CD4-positive, alpha-beta T cell treated with Interleukin-15 for 4 hours (primary cell): ENCODE results near the gene PTPRD.

Experiments used
- DNase-seq: peaks from one replicate; pipeline ENCODE4 v3.0.0-alpha.2; 2020; ENCODE audit warnings: low spot score

PTPRD gene

GRCh38 chr9:8677741-8678140 lies 1935.1 kb downstream of the PTPRD start:
- no peak for DNase-seq

DNA sequence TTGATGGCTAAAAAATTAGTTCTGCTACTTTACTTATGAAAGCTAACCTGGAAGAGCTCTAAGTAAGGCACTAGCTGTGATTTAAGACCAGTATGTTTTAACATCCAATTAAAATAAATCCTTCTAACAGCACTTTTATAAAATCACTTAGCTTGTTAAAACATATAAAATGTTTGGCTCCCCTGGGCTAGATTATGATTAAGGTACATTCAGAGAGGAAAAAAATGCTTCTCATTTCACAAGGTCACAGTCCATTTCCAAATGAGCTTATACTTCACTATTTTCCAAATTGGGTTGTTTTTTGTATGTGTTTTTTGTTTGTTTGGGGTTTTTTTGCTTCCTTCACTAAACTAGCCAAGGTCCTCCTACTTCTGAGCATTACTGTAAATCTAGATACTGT lies 1938.3 kb downstream of the PTPRD start:
- DNase-seq: no peak

DNA sequence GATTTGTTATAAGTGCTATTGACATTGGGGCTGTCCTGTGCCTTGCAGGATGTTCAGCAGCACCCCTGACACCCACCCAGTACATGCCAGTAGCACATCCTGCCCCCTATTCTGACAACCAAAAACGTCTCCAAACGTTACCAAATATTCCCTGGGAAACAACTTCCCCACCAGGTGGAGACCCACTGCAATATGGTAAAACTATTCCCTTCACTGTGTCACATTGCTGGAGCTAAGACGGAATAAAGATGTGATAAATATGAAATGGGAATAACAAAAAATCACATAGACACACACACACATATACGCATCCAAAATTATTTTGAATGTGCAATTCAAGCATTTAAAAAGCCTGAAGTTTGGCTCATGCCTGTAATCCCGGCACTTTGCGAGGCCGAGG lies 1939.0 kb downstream of the PTPRD start:
- DNase-seq: no peak

- DNase-seq: no peak
Observed at GRCh38 chr9:8670751-8671150, 1942.1 kb downstream of the PTPRD start.

DNA sequence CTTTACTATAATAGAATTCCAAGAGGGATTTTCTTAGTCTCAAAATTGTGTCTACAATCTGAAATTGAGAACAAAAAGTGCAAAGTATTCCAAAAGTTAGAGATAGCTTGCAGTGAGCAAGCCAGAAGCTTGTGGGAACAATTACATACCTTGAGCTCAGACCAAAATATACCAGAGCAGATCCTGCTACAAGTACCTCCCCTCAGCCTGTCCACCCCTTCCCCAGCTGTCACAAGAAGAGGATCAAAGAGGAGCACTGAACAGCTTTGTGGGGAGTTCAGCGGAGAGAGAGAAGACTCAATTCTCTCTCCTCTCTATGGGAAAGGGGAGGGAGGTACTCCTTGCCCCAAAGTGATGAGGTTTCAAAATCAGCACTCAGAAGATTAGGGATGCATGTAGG lies 1944.1 kb downstream of the PTPRD start:
- no peak for DNase-seq

DNA sequence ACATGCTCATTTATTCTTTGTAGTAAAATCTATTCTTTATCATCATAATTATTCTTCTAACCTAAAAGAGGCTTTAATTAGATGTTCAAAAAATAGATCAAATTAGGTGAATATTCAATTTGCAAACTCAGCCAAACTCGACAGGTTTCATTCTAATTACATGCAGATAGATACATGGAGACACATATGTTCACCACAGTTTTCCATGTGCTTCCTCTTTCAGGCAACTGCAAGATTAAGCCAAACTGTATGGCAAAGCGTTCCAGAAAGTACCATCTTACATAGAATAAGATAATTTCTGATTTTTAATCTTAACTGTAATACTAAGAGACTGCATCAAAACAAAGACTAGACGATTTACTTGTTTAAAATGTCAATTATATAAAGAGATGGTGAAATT lies 1944.6 kb downstream of the PTPRD start:
- DNase-seq: no peak

DNA sequence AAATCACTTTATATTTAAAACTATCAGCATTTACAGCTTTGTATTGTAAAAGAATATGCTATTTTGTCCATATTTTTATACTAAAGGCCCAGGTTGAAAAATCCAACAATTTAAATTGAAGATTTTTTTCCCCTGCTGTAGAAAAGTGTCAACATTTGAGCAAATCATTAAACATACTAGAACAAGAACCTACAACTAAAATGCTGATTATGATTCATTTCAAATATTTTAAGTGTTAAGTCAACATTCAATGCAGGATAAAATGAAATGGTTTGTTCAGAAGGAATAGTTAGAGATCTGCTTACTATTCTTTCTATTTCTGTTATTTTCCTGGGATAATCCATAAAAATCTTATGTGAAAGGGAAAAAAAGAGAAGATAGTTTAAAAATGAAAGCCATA lies 1946.7 kb downstream of the PTPRD start:
- DNase-seq: no peak

- no peak for DNase-seq
Observed at GRCh38 chr9:8660383-8660782, 1952.4 kb downstream of the PTPRD start.

- no peak for DNase-seq
Observed at GRCh38 chr9:8659108-8659507, 1953.7 kb downstream of the PTPRD start.

- no peak for DNase-seq
Observed at GRCh38 chr9:8655071-8655470, 1957.7 kb downstream of the PTPRD start.

- no peak for DNase-seq
Observed at GRCh38 chr9:8653855-8654254, 1958.9 kb downstream of the PTPRD start.

DNA sequence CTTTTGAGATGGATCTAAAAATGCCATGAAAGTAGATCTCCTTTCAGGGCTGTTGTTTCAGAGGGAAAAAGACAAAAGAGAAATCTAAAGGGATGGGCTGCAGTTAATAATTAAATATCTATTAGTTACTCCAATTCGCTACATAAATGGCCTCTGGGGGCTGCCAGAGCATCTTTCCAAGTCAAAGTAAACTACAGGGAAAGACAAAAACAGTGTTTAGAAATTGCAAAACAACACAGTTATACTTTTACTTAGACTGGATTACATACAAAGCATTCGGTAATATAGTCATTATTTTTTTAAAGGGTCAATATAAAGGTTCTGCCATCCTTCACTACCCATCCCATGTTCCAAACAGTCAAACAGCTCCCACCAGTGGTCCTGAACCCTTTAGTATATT lies 1959.7 kb downstream of the PTPRD start:
- DNase-seq: no peak

DNA sequence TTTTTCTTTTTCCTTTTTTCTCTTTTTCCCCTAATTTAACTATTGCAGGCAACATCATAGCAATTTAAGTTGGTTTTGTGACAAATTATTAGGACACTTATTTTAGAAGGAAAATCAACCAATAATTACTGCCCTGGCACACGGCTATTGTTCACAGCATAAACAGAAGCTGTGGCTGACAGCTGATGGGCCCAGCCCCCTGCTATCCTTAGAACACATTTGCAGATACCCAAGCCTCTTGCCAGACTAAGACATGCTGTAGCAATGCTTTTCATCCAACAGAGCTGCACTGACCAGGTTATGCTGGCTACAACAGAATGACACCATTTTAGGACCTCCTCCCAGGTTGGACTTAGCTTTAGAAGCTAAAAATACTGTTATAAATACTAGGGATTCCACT lies 1960.5 kb downstream of the PTPRD start:
- no peak for DNase-seq

DNA sequence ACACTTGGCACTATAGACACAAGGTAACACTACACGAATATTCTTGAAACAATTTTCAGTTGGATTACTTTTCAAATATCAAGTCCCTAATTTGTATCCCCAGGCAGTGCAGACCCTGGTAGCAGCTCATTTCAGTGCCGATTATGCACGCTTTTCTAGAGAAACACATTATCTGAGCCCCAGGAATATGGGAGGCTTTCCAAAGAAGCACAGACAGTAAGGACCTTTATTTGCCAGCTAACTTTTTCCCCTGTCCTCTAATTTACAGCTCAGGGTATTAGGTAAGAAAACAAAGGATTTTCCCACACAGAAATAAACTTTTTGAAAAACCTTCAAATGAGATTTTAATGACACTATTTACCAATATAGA lies 1961.0 kb downstream of the PTPRD start:
- DNase-seq: no peak

- no peak for DNase-seq
Observed at GRCh38 chr9:8651070-8651845, 1961.5 kb downstream of the PTPRD start.

- DNase-seq: no peak
Observed at GRCh38 chr9:8649807-8650206, 1963.0 kb downstream of the PTPRD start.

DNA sequence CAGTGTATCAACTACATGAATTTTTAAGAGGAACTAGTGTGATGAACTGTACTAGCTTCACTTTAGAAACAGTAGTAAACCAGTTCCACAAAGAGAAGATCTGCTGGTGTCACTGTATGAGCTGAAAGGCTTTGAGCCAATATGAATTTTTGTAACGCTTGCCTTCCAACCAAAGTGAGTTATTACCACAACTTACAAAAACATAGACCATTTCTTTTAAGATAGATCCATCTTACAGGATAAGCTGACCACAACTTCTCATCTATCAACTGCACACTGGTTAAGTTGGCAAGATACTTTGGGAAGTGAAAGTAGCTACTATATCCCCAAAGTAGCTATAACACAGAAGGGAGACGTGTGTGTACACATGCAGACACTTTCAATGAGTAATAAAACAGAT lies 1963.6 kb downstream of the PTPRD start:
- no peak for DNase-seq

GRCh38 chr9:8648271-8648845 lies 1964.4 kb downstream of the PTPRD start:
- DNase-seq: no peak

- DNase-seq: no peak
Observed at GRCh38 chr9:8647824-8648223, 1965.0 kb downstream of the PTPRD start.

DNA sequence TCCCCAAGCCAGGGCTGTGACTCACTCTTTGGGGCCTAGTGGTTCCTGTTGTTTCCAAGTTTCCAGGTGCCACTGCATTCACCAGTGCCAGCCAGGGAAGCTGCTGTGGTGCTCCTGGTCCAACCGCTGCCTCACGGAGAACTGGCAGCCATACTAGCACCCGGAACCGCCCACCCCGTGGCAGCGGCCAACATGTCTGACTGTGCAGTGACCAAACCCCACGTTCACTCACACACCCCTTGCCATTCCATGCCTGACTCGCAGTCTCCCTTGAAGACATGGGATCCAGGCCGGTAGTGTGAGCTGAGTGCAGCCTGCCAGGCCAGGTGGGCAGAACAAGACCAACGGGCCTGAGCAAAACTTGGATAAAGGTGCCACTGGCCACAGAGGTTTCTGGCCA lies 1968.2 kb downstream of the PTPRD start:
- no peak for DNase-seq

DNA sequence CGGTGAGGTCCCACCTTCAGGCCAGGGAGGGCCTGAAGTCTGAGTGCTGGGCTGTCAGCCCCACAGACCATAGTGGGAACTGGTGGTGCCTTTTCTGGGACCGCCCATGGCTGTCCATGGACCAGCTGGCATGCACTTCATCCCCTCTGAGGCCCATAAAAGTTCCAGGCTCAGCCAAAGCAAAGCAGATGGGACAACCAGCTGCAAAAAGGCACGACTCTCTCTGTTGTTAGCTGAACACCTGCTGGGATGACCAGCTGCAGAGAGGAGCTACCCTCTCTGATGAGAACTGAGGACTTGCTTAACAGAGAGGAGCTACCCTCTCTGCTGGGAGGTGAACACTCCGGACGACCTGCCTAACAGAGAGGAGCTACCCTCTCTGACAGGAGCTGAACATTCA lies 1968.9 kb downstream of the PTPRD start:
- no peak for DNase-seq

GRCh38 chr9:8643464-8643863 lies 1969.3 kb downstream of the PTPRD start:
- DNase-seq: no peak

GRCh38 chr9:8640761-8641160 lies 1972.0 kb downstream of the PTPRD start:
- DNase-seq: no peak

- no peak for DNase-seq
Observed at GRCh38 chr9:8637626-8638025, 1975.2 kb downstream of the PTPRD start.
